GM18951 (cell line): Measurements from ENCODE around the gene MACF1.

Experiments used
- POLR2A ChIP-seq: IDR thresholded peaks from 4 replicates; pipeline ENCODE4 v1.6.1; 2011; ENCODE audit warnings: mild to moderate bottlenecking; ENCODE audit not compliant: insufficient read length, insufficient read depth; ENCODE audit errors: extremely low read depth
- in situ Hi-C: fragments of 300-500 bp; cut with MboI; formaldehyde crosslinking; loops from one replicate; pipeline ENCODE4 v1.12.0; 2022; ENCODE audit warnings: low sequenced_read_pairs, mixed read lengths, inconsistent platforms; ENCODE audit not compliant: unreplicated experiment

MACF1 gene

DNA sequence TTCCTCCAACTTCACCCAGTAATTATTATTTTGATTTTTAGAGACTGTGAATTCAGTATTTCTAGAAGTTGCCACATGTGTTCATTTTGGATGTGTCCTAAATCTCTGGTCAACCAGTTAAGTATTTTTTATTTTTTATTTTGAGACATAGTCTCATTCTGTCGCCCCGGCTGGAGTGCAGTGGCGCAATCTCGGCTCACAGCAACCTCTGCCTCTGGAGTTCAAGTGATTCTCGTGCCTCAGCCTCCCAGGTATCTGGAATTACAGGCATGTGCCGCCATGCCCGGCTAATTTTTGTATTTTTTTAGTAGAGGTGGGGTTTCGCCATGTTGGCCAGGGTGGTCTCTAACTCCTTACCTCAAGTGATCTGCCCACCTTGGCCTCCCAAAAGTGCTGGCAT lies 8.0 kb downstream of the MACF1 start:
- in situ Hi-C loops, result no loop called here
- no peak for TF ChIP-seq POLR2A

DNA sequence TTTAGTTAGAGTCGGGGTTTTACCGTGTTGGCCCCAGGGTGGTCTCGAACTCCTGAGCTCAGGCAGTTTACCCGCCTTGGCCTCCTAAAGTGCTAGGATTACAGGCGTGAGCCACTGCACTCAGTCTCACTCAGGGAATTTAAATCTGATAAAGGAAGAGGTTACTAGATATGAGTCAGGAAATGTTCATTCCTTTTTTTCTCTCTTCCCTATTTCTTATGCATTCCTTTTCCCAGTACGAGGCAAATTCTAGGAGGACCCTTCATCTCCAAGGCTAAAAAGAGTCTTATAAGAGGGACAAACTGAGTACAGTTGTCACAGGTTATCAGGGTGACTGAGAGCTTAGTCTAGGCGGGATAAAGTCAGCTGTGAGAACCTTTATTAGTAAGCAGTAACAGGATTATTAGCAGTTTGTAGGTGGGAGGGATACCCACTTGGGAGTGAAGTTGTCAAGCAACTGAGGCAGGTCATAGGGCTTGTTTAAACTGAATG lies 9.1 kb downstream of the MACF1 start:
- in situ Hi-C loops, result no loop called here
- TF ChIP-seq POLR2A, result no peak

DNA sequence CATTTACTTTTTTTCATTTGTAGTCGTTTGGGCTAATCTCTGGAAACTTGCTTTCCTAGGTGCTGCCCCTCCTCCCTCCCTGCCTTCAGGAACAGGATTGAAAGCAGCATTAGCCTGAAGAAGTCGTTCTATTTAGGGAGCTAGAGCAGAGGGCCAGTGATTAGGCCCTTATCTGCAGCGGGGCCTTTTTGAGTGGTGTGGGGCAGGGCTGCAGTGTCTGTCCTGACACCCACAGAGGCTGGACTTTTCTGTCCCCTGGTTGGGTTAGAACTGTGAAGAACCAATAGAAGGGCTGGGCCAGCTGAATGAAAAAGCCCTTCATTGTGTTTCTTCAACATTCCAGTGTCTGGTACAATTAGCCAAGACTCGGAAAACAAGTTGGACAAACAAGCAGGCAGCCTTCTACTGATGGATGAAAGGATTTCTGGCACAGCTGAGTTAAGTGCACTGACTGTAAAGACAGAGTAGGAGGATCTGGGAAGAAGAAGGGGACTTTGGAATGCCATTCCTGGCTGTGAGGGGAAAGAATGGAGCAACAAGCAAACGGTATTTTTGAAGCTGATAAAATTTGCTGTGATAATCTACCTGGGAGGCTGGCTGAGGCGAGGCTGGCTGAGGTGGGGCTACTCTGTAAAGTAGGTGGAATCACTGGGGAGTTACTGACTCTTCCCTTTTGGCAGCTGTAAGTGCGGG lies 9.7 kb downstream of the MACF1 start:
- in situ Hi-C loops, result no loop called here
- no peak for TF ChIP-seq POLR2A

DNA sequence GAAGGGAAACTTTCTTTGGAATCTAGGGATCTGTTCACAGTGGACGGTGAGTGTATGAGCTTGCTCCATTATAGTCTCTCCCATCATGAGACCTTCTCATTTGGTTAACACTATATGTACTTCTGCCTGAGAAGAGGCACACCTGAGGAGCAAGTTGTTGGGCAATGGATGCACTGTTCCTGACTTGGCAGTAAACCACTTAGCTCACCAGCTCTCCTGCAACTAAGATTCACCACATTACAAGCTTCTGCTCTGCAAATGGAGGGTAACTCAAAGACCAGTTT lies 10.2 kb downstream of the MACF1 start:
- no peak for TF ChIP-seq POLR2A
- in situ Hi-C loops, result no loop called here

DNA sequence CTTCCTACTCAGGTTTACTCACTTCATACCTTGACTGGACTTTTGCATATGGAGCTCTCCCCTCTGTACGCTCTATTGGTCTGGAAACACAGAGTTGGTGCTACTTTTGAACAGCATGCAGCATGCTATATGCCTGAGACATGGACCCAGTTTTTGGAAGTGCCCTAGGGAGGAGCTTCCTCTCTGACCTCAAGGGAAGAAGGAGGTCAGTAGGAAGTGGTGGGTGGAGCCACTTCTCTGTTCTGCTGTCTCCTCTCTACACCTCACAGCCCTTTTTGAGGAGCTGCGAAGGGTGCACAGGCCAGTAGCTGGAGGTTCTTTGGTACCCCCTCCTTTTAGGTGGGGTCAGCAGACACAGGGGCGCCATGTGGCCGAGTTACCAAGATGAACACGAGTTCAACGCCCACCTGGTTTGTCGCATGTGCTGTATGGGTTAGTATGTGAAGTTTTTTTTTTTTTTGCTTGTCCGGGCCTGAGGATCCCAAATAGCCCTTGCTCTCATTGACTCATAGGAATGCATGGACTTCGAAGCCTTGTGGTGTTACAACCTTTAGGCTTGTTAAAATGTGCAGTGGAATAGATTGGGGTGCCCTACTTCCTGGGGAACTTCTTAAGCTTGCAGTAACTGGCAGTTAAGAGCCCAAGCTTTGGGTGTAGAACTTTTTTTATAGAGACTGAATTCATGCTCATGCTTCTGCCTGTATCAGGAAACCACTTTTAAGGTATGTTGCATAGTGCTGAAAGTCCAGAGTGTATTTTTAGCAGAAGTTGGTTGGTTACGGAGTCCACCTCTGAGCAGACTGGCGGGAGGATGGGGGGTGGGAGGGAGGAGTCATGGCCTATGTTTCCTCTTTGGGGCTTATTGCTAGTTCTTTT lies 10.7 kb downstream of the MACF1 start:
- in situ Hi-C loops, result no loop called here

DNA sequence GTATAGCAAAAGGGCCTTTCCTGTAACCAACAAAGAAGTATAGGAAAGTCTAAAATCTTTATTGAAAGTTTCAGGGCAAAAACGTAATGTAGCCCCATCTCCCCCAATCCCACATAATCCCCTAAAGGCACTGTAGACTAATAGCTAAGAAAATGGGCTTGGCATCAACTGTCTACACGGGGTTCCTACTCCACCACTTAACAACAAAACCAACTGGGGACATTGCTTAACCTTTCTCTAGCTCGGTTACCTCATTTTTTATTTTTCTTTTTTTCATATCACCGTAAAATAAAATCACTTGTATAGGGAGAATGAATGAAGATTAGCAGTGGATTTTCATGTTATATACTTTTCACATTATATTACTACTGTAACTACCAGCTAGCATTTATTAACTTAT lies 12.3 kb downstream of the MACF1 start:
- in situ Hi-C loops, result no loop called here
- no peak for TF ChIP-seq POLR2A

More for the DNA sequence above, 10.7 kb downstream of the MACF1 start:
- peak; percentile 63 for TF ChIP-seq POLR2A

DNA sequence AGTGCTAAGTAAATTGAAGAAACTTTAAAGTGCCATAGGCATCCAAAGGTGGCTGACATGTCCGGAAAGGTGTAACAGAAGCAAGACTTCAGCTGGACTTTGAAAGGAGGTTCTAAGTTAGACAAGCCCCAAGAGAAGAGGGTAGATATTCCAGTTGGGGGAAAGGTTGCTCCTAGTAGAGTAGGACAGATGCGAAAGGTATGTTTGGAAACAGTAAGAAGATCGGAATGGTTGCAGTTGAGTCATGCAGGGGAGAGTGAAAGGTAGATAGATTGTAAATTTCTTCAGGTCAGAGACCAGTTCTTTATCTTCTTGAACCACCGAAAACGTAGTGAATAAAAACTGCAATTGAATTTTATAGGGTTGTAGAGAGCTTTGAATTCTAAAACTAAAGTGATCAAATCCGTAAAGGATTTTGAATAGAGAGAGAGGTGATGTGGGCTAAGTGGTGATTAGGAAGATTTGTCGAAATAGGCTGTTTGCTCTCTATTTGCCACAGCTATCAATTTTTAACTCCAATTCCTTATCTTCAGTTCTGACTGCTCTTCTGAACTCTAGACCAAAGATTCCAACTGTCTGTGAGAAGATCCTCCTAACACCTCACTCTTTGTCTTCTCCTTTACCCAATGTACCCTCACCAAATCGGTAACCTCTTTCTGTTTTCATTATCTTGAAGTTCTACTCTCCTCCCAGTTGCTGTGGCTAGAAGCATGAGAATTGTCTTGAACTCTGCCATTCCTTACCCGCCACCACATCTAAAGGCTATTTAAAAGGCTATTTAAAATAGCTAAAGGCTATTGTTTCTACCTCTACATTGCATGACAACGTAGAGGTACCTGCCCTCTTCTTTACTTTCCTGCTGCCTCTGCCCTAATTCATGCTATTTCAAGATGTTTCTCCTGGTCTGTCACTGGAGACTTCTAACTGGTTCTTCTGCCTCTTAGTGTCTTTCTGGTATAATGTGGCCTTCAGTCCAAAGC lies 16.7 kb downstream of the MACF1 start:
- no peak for TF ChIP-seq POLR2A
- in situ Hi-C loops, result no loop called here

DNA sequence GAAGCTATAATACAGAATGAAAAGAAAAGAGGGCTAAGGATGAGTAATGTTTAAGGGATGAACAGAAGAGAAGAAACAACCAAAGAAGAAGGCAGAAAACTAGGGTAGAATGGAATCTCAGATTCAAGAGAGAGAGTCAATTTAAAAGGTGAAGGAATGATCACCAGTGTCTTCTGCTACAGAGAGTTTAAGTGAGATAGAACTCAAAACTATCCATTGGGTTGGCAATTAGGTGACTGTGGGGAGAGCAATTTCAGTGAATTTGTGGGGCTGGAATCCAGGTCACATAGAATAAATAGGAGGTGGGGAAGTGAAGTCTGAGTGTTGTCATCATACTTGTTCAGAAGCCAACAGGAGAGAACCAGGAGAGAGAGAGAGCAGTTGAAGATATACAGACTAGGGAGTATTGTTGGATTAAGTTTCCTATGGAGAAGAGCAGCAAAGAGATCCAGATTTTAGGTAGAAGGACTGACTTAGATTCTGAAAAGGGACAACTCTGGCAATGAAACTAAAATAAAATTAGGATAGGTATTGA lies 19.9 kb downstream of the MACF1 start:
- in situ Hi-C loops, result no loop called here
- TF ChIP-seq POLR2A, result no peak

DNA sequence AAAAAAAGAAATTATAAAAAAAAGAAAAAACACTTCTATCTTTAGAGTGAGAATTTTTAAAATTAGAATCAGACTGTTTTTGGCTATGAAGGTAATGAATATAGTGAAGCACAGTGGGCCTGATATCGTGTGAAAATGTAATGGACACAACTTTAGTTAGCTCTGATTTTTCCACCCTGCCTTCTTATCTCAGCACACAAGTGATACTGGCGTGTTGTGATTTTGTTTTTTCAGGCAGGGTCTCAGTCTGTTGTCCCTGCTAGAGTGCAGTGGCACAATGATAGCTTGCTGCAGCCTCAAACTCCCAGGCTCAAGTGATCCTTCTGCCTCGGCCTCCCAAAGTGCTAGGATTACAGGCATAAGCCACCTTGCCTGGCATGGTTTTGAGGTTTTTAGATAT lies 22.3 kb downstream of the MACF1 start:
- no peak for TF ChIP-seq POLR2A
- in situ Hi-C loops, result no loop called here

DNA sequence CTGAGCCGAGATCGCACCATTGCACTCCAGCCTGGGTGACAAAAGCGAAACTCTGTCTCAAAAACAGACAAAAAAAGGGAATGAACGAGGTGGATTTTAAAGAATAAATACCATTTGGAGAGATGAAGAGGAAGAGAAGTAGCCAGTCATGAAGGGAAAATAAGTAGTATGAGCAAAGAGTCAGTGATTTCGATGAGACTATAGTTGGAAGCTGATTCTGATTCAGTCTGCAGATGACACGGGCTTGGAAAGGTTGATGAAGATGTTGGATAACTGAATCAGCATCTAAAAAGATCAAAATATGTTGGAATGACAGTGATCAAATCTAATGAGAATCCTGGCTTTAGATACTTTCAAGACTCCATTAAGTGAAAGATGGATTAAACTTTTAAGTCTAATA lies 23.8 kb downstream of the MACF1 start:
- no peak for TF ChIP-seq POLR2A
- in situ Hi-C loops, result no loop called here

DNA sequence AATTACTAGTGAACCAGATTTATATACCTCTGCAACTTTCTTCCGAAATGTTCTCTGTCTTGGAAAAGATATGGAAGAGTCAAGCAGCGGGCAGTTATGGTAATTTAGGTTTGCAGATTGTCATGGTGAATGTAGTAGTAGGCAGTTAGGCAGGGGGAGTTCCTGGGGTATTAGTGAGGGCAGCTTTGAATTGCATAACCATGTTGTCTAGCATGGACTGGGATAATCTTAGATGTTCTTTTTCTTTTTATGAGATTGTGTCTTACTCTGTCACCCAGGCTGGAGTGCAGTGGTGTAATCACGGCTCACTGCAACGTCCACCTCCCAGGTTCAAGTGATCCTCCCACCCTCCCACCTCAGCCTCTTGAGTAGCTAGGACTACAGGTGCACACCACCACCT lies 25.0 kb downstream of the MACF1 start:
- TF ChIP-seq POLR2A, result no peak
- in situ Hi-C loops, result no loop called here

DNA sequence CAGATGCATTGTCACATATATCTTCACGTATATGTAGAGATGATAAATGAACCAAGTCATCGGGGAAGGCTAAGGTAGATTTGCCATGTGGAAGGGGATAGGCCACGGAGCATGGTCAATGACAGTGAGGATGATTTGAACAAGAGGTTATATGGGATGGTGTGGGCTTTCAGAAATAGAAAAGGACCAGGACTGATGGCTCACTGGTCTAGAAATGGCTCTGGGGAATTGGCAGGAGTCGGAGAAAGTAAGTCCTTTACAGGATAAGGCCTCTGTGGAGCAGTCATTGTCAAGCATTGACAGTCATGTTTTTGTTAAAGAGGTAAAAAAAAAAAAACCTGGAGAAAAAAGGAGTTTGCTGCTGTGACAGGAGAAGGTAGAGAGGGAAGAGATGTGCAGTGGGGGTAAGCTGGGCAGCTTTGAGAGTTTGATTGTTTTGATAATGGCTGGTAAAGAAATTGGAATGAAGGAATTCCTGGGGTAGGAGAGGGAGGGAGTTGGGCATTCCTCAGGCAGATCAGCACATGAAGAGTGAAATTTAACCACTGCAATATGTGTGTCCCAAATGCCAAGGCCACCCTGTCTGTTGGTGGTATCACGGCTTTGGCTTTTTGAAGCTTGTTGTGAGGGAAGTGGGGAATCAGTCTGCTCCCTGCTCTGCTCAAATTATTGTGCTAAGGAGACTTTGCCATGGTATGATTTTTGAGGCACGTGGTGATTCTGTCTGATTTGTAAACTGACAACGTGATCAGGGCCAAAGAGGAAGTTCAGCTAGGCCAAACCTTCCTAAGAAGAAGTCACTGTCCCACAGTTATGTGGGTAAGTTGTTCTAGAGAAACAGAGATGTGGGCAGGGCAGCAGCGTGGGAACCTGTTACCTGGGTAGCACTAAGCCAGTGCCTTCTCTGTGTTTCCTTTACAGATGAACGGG lies 26.0 kb downstream of the MACF1 start:
- in situ Hi-C loops, result no loop called here

More for the DNA sequence above, 26.0 kb downstream of the MACF1 start:
- no peak for TF ChIP-seq POLR2A
